KMS-11 (cell line): ENCODE results near the gene CYP2B6.

Source experiments
- H2AFZ ChIP-seq: fragments of 200-600 bp; sonication (generic); 2 replicates; pipeline ENCODE4 v1.6.1; 2016; ENCODE audit warnings: antibody characterized with exemption, mixed run types, low read depth
- H3K27ac ChIP-seq: fragments of 200-600 bp; sonication (generic); 2 replicates; pipeline ENCODE4 v1.6.1; 2016; ENCODE audit warnings: mild to moderate bottlenecking, mixed run types
- H3K27me3 ChIP-seq: fragments of 200-600 bp; sonication (generic); 2 replicates; pipeline ENCODE4 v1.6.1; 2017; ENCODE audit warnings: mild to moderate bottlenecking, low read depth, mixed run types, moderate library complexity; ENCODE audit not compliant: insufficient read depth
- H3K36me3 ChIP-seq: fragments of 200-600 bp; sonication (generic); 2 replicates; pipeline ENCODE4 v1.6.1; 2017; ENCODE audit warnings: mild to moderate bottlenecking, mixed run types; ENCODE audit not compliant: insufficient read depth
- H3K4me1 ChIP-seq: fragments of 200-600 bp; sonication (generic); 2 replicates; pipeline ENCODE4 v1.6.1; 2016; ENCODE audit warnings: mild to moderate bottlenecking, low read depth, mixed run types; ENCODE audit not compliant: poor library complexity, severe bottlenecking
- H3K4me2 ChIP-seq: fragments of 200-600 bp; sonication (generic); 2 replicates; pipeline ENCODE4 v1.7.0; 2016; ENCODE audit warnings: mild to moderate bottlenecking, mixed run types
- H3K4me3 ChIP-seq: fragments of 200-600 bp; sonication (generic); IDR thresholded peaks from 2 replicates; pipeline ENCODE4 v1.6.1; 2017; ENCODE audit warnings: low read depth, low read length, mixed read lengths; ENCODE audit not compliant: insufficient read depth
- H3K79me2 ChIP-seq: fragments of 200-600 bp; sonication (generic); 2 replicates; pipeline ENCODE4 v1.6.1; 2016; ENCODE audit warnings: low read depth, mixed run types; ENCODE audit not compliant: insufficient read depth
- H3K9ac ChIP-seq: fragments of 200-600 bp; sonication (generic); 2 replicates; pipeline ENCODE4 v1.6.1; 2016; ENCODE audit warnings: mild to moderate bottlenecking, mixed run types
- H4K20me1 ChIP-seq: fragments of 200-600 bp; sonication (generic); 2 replicates; pipeline ENCODE4 v1.6.1; 2016; ENCODE audit warnings: mild to moderate bottlenecking, mixed run types; ENCODE audit not compliant: insufficient read depth
- TF ChIP-seq, protein P1 (sequence below): fragments of 200-600 bp; sonication (generic); conservative IDR thresholded peaks from 2 replicates; pipeline ENCODE4 v1.6.1; 2017; ENCODE audit warnings: low read depth, mild to moderate bottlenecking, antibody characterized with exemption, low read length, moderate library complexity, mixed read lengths

Gene CYP2B6

GRCh38 chr19:41014643-41015042 lies 23.6 kb downstream of the CYP2B6 start:
- H3K9ac ChIP-seq: no peak overlapping the region
- H4K20me1 ChIP-seq: no peaks in the 10 kb centered on the region
- H3K79me2 ChIP-seq: no peaks in the 10 kb centered on the region
- TF ChIP-seq, protein P1, sequence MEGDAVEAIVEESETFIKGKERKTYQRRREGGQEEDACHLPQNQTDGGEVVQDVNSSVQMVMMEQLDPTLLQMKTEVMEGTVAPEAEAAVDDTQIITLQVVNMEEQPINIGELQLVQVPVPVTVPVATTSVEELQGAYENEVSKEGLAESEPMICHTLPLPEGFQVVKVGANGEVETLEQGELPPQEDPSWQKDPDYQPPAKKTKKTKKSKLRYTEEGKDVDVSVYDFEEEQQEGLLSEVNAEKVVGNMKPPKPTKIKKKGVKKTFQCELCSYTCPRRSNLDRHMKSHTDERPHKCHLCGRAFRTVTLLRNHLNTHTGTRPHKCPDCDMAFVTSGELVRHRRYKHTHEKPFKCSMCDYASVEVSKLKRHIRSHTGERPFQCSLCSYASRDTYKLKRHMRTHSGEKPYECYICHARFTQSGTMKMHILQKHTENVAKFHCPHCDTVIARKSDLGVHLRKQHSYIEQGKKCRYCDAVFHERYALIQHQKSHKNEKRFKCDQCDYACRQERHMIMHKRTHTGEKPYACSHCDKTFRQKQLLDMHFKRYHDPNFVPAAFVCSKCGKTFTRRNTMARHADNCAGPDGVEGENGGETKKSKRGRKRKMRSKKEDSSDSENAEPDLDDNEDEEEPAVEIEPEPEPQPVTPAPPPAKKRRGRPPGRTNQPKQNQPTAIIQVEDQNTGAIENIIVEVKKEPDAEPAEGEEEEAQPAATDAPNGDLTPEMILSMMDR: no peak
- no peaks in the 10 kb centered on the region for H3K27me3 ChIP-seq
- no peak overlapping the region for H3K4me2 ChIP-seq
- H3K4me1 ChIP-seq: no peaks in the 10 kb centered on the region
- no peak overlapping the region for H3K27ac ChIP-seq
- no peak overlapping the region for H3K4me3 ChIP-seq
- no peak overlapping the region for H2AFZ ChIP-seq
- H3K36me3 ChIP-seq: no peaks in the 10 kb centered on the region

DNA sequence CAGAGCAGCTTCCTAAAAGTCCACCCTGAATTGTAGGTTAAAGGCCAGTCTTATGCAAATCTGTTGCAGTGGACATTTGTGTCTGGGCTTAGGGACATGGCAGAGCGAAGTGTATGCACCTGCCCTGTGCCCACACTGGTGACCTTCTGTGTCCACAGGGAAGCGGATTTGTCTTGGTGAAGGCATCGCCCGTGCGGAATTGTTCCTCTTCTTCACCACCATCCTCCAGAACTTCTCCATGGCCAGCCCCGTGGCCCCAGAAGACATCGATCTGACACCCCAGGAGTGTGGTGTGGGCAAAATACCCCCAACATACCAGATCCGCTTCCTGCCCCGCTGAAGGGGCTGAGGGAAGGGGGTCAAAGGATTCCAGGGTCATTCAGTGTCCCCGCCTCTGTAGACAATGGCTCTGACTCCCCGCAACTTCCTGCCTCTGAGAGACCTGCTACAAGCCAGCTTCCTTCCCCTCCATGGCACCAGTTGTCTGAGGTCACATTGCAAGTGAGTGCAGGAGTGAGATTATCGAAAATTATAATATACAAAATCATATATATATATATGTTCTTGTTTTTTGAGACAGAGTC lies 25.5 kb downstream of the CYP2B6 start:
- H3K36me3 ChIP-seq: no peaks in the 10 kb centered on the region

GRCh38 chr19:41018736-41019290 lies 27.7 kb downstream of the CYP2B6 start:
- Histone ChIP-seq H3K36me3 (no peaks in the 10 kb centered on the region), H3K4me2 (no peak overlapping the region), H2AFZ (no peak overlapping the region), H3K4me1 (no peaks in the 10 kb centered on the region), H3K27me3 (no peaks in the 10 kb centered on the region), H3K4me3 (no peak overlapping the region), H3K27ac (no peak overlapping the region), H3K9ac (no peak overlapping the region), H4K20me1 (no peaks in the 10 kb centered on the region), H3K79me2 (no peaks in the 10 kb centered on the region)
- TF ChIP-seq, protein P1: no peak

More for the DNA sequence above, 25.5 kb downstream of the CYP2B6 start:
- Histone ChIP-seq H3K4me1 (no peaks in the 10 kb centered on the region), H3K79me2 (no peaks in the 10 kb centered on the region), H3K27ac (no peak overlapping the region), H3K9ac (no peak overlapping the region), H3K4me2 (no peak overlapping the region), H3K4me3 (no peak overlapping the region), H2AFZ (no peak overlapping the region), H4K20me1 (no peaks in the 10 kb centered on the region), H3K27me3 (no peaks in the 10 kb centered on the region)
- TF ChIP-seq, protein P1: no peak

- no peaks in the 10 kb centered on the region for H3K79me2 ChIP-seq
- H3K27ac ChIP-seq: no peak overlapping the region
- no peaks in the 10 kb centered on the region for H4K20me1 ChIP-seq
- no peak overlapping the region for H3K4me2 ChIP-seq
- TF ChIP-seq, protein P1: no peak
- H3K27me3 ChIP-seq: no peaks in the 10 kb centered on the region
- no peaks in the 10 kb centered on the region for H3K4me1 ChIP-seq
- no peak overlapping the region for H3K9ac ChIP-seq
- H3K4me3 ChIP-seq: no peak overlapping the region
- no peaks in the 10 kb centered on the region for H3K36me3 ChIP-seq
- no peak overlapping the region for H2AFZ ChIP-seq
These were observed 28.3 kb downstream of the CYP2B6 start for GRCh38 chr19:41019346-41019745.
